GM19372 (cell line): Measurements from ENCODE around the gene HLA-DRB1.
A peak's percentile ranks its signal among the peaks of the same experiment; 100 is the strongest.
"Not testable (repeated sequence)": the region's sequence is repeated elsewhere in the genome, so short reads cannot be mapped to it uniquely, and the experiment has no call there.

ENCODE experiments used
- ATAC-seq: cut with Tn5 transposase; IDR thresholded peaks from one replicate; pipeline ENCODE4 v1.9.1; 2021; ENCODE audit warnings: mild to moderate bottlenecking, low read depth, moderate library complexity; ENCODE audit not compliant: unreplicated experiment

Gene HLA-DRB1

GRCh38 chr6:32589596-32590449, at the start of gene HLA-DRB1:
Gene HLA-DRB1 (minus strand): TSS chr6:32589848. CDS start chr6:32589742, 106 bp downstream.
- ATAC-seq = peak; percentile 100

- ATAC-seq = no peak
Observed at GRCh38 chr6:32638532-32639219, 49.0 kb upstream of the HLA-DRB1 start.

GRCh38 chr6:32637883-32638282, 48.2 kb upstream of the HLA-DRB1 start:
- ATAC-seq = no peak

GRCh38 chr6:32637219-32637880, 47.7 kb upstream of the HLA-DRB1 start, which contains the start of gene HLA-DQA1:
Gene HLA-DQA1 (plus strand): TSS chr6:32637406. CDS start chr6:32637459, 53 bp downstream.
- ATAC-seq = peak; percentile 64

GRCh38 chr6:32635526-32636123, 46.0 kb upstream of the HLA-DRB1 start:
- no peak for ATAC-seq

- ATAC-seq = not testable (repeated sequence)
Observed at GRCh38 chr6:32629793-32630192, 40.1 kb upstream of the HLA-DRB1 start.

- peak; percentile 39 for ATAC-seq
Observed at GRCh38 chr6:32627831-32628230, 38.2 kb upstream of the HLA-DRB1 start.

GRCh38 chr6:32627249-32627648, 37.6 kb upstream of the HLA-DRB1 start:
- ATAC-seq = no peak

GRCh38 chr6:32625137-32625536, 35.5 kb upstream of the HLA-DRB1 start:
- ATAC-seq = no peak

- ATAC-seq = no peak
Observed at GRCh38 chr6:32624565-32624964, 34.9 kb upstream of the HLA-DRB1 start.

GRCh38 chr6:32623693-32624092, 34.0 kb upstream of the HLA-DRB1 start:
- no peak for ATAC-seq

GRCh38 chr6:32622545-32623401, 33.1 kb upstream of the HLA-DRB1 start:
- ATAC-seq = peak; percentile 65

GRCh38 chr6:32621372-32621771, 31.7 kb upstream of the HLA-DRB1 start:
- no peak for ATAC-seq

- ATAC-seq = no peak
Observed at GRCh38 chr6:32617751-32618150, 28.1 kb upstream of the HLA-DRB1 start.

- no peak for ATAC-seq
Observed at GRCh38 chr6:32615885-32616532, 26.4 kb upstream of the HLA-DRB1 start.

- ATAC-seq = no peak
Observed at GRCh38 chr6:32614366-32615081, 24.9 kb upstream of the HLA-DRB1 start.

GRCh38 chr6:32613475-32613874, 23.8 kb upstream of the HLA-DRB1 start:
- ATAC-seq = no peak

GRCh38 chr6:32610682-32611296, 21.1 kb upstream of the HLA-DRB1 start:
- ATAC-seq = no peak
